C4-2B (cell line): ENCODE results near the gene ZNF346.

Experiments
- CTCF ChIP-seq: fragments of 450-650 bp; conservative IDR thresholded peaks from 2 replicates; pipeline ENCODE4 v1.5.1; 2017; ENCODE audit warnings: mild to moderate bottlenecking
- ZFX ChIP-seq: fragments of 450-650 bp; IDR thresholded peaks from 2 replicates; pipeline ENCODE4 v1.6.1; 2017

- TF ChIP-seq CTCF (no peak), ZFX (no peak)
Measured at GRCh38 chr5:177029498-177029897, 7.0 kb downstream of the ZNF346 start.
